GM23248 (cell line): ENCODE data around the gene EEF1AKMT4.

Source experiments
- EZH2 ChIP-seq: fragments of 200-600 bp; sonication (generic); IDR thresholded peaks from 2 replicates; pipeline ENCODE4 v1.6.1; 2018; ENCODE audit warnings: antibody characterized with exemption, mild to moderate bottlenecking; ENCODE audit not compliant: insufficient read depth, poor library complexity, severe bottlenecking
- EZH2phosphoT487 ChIP-seq: fragments of 200-600 bp; sonication (generic); IDR thresholded peaks from 2 replicates; pipeline ENCODE4 v1.6.1; 2018; ENCODE audit warnings: antibody characterized with exemption, moderate library complexity, mild to moderate bottlenecking, low read depth; ENCODE audit not compliant: insufficient read depth

DNA sequence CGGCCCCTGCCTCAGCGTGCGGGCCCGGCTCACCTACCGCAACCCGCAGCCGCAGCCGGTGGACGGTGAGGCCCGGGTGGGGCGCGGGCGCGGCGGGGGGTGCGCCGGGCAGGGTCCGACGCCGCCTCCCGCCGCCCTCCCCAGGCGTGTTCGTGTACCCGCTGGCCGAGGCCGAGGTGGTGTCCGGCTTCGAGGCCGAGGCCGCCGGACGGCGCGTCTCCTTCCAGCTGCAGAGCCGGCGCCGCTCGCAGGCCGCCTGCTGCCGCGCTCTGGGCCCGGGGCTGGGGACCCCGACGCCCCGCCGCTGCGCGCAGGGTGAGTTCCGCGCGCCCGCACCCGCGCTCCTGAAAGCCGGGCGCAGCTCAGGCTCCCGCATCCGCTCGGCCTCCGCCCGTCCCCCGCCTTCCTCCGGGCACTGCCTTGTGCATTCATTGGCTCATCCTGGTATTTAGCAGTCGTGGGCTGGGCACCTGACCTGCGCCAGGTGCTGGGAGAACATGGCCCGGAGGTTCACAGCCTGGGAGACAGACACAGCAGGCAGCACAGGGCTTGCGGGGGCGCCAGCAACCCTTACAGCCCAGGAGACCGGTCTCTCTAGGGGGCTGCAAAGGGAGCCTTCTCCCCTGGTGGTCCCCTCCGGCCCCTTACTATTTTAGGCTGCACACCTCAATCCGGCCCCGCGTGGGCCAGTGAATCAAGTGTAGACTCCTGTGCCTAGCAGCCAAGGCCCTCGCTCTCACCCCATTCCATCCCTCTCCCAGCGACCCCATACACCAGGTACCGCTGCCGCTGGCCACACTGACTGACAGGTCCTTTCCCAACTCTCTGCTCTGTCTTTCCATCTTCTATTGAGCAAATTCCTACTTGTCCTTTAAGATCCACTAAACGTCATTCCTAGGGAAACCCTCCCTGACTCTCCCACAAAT is 18.6 kb upstream of the EEF1AKMT4 start:
- peak; percentile 67 for TF ChIP-seq EZH2
- TF ChIP-seq EZH2phosphoT487, result 0 out of 2 replicates have a peak, but pooled peaks have one; percentile 1
